Activated gamma-delta T cell treated with anti-CD3 and anti-CD28 coated beads, Interleukin-2, amount 50 U/mL, for 16 hours (primary cell): ENCODE measurements around the gene CD74.
A peak's percentile ranks its signal among the peaks of the same experiment; 100 is the strongest.
"Not testable (repeated sequence)": the region's sequence is repeated elsewhere in the genome, so short reads cannot be mapped to it uniquely, and the experiment has no call there.

Experiments
- DNase-seq: peaks from one replicate; pipeline ENCODE4 v3.0.0-alpha.2; 2020; ENCODE audit warnings: low read depth

CD74 gene

DNA sequence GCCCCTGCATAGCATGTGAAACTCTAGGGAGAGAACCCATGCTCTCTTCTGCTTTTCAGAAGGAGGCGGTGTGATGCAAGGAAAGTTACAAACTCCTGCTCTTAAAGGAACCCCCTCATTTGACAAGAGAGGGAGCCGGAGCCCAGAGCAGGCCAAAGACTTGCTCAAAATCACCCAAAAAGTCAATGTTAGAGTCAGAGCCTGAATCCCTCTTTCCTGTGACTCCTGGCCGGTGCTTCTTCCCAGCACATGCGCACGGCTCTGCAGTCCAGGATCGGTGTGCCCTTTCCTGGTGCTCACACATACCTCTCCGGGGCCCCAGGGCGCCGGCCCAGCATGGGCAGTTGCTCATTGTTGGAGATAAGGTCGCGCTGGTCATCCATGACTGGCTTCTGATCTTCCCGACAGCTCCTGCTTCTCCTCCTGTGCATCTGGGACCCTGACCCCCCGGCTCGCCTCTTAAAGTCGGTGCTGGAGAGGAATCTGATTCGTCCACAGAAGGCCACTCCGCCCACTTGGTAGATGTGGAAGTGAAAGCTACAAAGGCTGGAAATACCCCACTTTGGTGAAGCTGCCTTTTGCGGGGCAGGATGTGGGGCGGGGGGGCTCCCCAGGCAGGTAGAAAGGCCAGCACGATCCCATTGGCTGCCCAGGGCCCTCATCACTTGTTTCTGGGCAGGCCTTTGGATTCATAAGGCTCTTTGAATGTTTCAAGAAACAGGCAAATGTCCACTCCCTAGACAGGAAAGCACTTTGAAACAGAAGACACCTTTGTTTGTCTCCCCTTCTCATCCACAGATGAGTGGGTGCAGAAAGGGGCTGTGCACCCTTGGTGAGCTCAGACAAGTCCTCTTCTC lies at the start of gene CD74:
Gene CD74, minus strand, starts transcription at position 592 of the 857 bp plus-strand sequence. Its CDS starts 161 bp downstream, at position 431.
- peak; percentile 91 for DNase-seq

DNA sequence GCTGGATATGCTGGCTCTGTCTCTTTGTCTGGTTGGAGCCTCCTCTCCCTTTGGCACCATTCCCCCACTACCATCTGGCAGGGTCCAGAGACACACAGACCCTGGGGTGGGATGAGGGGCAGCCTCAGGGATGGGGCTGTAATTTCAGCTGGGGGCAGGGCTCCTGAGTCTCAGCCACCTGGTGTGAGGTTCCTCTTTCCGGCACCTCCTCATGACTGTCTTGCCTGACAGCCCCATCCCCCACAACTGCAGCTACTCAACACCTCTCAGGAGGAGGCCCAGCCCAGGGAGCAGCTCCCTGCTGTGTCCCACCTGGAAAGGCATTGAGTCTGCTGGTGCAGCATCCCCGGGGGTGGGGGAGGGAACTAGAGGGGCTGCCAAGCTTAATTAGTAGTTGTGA lies 48.5 kb upstream of the CD74 start:
- no peak for DNase-seq

DNA sequence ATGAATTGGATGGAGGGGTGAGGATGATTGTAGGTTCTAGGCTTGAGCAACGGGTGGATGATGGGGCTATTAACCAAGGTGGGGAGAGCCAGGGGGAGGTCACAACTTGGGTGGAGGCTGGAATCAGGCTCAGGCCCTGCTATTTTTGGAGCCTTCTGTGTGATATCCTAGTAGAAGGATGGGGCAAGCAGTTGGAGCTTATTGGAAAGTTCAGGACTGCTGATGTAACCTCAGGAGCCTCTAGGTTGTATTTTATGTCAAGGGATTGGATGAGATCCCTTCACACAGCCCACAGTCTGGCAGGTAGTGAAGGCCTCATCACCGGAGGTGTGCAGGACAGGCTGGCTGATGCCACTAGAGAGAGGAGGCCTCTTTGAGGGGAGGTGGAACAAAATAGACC lies 48.1 kb upstream of the CD74 start:
- no peak for DNase-seq

DNA sequence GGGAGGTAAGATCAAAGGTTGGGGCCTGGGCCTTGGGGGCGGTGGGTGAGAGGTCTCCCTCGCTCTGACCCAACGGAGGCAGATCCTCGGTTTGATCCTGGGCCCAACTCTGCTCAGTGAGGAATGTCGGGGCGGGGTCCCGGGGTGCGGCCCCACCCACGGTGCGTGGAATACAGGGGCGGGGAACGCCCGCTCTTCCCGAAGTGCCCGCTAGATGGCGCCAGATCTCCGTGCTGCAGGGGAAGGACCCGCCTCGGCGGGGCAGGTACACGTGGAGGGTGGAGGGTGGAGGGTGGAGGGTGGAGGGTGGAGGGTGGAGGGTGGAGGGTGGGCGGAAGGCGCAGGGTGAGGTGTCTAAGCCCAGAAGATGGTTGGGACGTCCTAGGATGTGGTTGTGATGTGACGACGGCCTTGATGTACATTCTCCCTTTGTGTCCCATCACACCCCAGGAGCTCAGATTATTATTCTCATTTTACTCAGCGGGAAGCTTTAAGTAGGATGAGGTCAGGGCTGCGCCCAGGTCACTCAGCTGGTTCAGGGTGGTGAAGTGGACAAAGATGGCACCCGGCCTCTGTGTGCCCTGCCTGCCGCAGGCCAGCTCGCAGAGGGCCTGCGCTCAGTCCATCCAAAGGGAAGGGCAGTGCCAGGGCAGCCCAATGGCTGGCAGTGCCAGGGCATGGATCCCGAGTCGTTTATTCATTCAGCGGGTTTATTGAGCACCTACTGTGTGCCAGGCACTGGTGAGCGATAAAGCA lies 46.3 kb upstream of the CD74 start:
- peak; percentile 83 for DNase-seq

DNA sequence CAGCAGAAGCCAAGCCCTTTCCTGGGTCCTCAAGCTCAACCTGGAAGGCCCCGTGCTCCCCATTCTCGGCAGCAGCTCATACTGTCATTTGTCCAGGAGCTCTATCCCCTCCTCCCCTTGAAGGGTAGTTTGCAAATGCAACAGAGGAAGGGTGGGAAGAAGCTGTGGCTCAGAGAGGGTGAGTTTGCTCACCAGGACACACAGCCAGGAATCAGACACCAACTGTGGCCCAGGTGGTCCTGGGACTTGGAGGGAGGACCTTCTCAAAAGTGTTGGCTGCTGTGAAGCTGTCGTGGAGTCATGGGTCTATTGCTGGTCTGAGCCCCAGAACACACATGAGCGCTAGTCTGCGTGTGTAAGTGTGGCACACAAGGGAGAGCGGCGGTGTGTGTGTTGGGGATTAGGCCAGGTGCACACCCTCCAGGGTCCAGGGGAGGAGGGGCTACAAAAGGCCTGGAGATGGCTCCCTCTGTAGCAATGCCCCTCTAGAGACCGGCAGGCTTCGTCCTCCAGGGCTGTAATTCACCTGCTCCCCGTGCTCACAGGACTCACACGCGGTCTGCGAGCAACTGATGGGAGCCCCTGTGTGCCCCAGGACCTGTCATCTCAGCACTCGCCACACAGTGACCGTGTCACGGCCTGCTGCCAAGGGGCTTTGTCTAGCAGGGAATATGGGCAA lies 45.0 kb upstream of the CD74 start:
- no peak for DNase-seq

DNA sequence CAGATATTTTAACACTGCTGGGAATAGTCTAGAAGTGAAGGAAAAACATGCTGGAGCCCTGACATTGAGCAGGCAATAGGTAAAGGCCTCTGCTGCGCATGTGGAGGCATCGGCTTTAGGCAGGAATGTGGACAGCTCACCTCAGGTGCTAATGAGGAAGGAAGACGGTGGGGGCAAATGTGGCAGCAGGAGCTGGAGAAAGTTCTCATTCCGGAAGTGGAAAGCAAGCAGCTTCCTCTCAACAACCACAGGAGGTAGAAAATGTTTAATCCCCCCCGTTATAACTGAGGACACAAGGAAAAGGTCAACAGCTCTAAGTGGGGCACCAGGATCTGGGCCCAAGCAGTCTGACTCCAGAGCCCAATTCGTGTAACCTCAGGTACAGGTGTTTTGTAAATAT lies 44.4 kb upstream of the CD74 start:
- no peak for DNase-seq

DNA sequence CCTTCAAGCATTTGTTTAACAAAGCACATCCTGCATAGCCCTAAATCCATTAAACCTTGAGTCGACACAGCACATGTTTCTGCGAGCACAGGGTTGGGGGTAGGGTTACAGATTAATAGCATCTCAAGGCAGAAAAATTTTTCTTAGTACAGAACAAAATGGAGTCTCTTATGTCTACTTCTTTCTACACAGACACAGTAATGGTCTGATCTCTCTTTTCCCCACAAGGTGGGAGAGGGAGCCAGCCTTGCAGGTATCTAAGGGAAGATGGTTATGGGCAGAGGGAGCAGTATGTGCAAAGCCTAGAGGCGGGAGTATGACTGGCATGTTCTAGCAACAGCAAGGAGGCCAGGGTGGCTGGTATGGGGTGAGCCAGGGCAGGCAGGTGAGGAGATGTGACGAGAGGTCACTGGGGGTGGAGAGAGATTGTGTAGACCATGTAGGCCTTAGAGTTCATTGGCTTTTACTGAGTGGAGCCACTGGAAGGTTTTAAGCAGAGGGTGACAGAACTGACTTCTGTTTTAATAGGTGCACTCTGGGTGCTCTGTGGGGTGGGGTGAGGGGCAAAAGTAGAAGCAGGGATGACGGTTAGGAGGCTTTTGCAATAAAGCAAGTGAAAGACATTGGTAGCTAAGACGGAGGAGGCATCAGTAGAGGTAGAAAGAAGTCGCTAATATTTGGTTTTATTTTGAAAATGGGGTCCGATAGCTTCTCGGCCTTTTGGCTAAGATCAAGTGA lies 42.0 kb upstream of the CD74 start:
- DNase-seq, result no peak

DNA sequence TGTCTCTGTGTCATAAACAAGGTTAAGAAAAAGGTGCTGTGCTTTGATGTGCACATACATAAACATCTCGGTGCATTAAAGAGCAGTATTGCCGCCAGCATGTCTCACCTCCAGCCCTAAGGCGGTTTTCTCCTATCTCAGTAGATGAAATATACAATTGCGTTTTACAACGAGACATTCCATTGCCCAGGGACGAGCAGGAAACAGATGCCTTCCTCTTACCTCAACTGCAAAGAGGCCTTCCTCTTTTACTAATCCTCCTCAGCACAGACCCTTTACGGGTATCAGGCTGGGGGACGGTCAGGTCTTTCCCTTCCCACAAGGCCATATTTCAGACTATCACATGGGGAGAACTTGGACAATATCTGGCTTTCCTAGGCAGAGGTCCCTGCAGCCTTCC lies 41.3 kb upstream of the CD74 start:
- DNase-seq, result not testable (repeated sequence)

DNA sequence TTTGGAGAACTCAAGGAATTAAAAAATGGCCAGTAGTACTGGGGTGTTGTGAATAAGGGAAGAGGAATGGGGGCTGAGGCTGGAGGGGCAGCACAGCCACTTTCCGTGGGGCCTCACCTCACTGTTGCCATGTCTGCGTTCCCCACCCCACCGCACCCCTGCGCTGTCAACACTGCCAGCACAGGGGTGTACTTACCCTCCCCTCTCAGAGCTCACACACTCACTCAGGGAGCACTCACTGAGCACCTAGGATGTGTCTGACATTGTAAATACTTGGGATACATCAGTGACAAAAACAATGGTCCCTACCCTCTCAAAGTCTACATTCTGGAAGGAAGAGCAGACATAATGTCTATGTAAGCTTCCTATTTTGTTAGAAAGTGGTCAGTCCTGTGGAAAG lies 40.2 kb upstream of the CD74 start:
- no peak for DNase-seq

DNA sequence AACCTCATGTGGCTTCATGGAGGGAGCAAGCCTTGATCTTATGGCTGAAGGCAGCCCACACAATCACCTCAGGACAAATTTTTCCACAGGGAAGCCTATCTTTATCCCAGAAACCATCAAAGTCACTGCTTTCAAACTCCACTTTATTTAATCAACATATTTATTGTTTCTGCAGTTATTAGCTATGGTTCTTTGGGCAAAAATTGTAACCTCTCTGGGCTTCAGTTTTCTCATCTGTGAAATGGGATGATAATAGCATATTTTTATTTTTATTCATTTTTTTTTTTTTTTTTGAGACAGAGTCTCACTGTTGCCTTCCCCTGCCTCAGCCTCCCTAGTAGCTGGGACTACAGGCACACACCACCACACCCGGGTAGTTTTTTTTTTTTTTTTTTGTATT lies 38.9 kb upstream of the CD74 start:
- DNase-seq, result no peak

DNA sequence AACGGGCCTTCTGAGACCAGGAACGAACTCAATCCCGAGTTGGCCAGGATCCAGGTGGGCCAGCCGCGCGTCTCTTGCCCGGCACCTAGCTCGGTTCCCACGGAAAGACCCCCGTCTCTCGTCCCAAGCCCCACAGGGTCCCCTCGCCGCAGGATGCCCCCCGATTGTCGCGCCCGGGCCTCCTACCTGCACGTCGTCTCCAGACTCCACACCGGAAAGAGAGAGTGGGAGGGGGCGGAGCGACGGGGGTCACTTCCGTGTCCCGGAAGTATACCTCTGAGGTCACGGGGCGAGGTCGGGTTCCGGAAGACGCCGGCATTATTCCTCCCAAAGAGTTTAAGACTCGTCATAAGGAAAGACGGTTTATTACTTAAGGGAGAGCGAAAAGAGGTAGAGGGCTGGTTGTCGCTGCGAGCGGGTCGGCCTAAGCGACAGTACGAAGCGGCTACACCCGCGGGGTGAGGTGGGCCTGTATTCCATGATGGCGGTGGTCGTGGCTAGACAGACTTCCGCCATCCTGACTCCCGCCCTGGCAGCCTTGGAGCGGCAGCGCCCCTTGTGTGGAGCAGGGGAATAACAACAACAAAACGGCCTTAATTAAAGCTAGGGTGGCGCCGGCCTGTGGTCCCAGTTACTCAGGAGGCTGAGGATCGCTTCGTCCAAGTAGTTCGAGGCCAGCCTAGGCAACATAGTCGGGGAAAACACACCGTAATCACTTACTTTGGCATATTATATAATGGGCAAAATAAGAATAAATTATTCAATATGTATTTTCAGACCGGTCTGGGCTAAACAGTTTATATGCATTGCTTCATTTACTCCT lies 37.0 kb upstream of the CD74 start, which contains the start of gene RPS14:
Gene RPS14, minus strand, starts transcription at position 223 of the 823 bp plus-strand sequence. CDS start 2,006 bp downstream, outside the sequence.
- peak; percentile 94 for DNase-seq

DNA sequence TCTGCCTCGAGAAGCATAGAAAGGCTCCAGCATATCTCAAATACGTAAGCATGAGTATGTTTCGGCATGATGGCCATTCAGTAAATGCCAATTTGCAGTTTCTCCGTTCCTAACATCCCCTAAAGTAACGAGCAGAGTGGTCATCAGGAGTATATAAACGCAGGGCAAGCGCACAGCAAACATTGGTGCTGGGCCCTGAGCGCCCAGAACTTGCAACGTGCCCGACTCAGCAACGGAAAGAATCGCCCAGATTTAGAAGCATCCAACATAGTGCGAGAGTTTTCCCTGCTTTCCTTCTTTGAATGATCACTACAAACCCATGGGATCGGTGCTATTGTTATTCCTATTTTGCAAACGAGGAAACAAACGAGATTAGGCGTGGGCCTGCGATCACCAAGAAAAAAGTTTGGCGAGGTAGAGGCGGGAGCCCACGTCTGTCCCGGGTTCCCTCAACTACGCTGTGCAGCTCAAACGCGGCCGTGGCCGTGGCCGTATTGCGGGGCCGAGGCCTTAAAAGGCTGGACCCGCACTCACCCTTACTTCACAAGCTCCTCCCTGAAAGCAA lies 36.3 kb upstream of the CD74 start:
- DNase-seq, result no peak

DNA sequence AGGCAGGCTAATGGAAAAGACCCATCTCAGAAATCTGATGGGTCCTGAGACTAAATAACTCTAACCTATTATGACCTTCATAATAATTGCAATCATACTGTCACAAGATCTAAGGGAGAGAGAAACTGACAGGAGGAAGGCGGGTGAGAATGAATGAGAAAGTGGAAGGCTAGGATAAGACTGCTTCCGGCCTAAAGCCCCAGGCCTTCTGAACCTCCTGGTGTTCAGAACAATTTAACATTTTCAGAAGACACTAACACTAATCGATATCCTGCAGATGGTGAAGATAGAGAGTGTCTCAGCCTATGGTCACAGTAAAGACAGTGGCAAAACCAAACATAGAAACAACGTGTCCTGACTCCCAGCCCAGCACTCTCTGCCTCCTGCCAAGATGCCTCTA lies 35.6 kb upstream of the CD74 start:
- no peak for DNase-seq

DNA sequence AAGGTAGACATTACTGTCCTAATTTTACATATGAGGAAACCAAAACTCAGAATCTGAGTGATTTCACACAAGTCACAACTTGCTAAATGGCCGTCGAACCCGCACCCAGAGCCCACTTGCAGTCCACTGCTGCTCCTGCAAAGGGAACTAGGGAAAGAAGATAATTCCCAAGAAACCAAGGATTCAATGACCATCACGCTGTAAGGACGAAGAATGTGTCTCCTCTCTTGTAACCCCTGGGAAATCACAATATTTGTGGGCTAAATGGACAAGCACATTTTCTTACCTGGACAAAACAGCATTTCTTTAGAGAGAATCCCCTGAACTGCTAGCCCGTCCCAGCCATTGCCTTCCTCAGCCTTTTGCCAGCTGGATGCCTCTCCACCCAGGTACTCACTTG lies 34.5 kb upstream of the CD74 start:
- no peak for DNase-seq

DNA sequence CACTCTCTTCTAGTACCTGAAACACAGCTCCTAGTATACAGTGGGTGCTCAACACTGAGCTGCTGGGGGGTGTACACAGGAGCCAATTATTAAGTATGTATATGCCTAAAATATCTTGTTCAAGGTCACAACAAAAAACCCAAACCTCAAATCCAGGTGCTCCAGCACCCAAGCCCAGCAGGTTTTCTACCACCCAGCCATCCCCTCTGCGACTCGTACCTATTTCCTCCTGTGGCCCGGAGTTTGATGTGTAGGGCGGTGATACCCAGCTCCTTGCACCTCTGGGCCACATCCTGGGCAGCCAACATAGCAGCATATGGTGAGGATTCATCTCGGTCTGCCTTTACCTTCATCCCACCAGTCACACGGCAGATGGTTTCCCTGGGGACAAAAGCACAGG lies 33.9 kb upstream of the CD74 start:
- no peak for DNase-seq

DNA sequence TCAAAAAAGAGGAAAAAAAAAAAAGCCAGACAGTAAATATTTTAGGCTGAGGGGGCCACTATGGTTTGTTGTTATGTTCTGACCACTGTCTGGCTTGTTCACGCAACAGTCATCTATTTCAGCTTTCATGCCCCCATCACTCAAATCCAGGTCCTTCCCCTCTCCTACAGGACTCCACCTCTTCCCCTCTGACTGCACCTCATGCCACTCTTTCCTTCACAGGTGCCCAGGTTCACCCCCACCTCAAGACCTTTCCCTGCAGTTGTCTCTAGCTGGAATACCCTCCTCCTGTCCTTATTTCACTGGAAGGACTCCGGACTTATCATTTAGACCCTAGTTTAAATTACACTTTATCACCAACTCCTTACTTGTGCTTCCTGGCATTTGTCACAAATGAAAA lies 33.4 kb upstream of the CD74 start:
- no peak for DNase-seq

DNA sequence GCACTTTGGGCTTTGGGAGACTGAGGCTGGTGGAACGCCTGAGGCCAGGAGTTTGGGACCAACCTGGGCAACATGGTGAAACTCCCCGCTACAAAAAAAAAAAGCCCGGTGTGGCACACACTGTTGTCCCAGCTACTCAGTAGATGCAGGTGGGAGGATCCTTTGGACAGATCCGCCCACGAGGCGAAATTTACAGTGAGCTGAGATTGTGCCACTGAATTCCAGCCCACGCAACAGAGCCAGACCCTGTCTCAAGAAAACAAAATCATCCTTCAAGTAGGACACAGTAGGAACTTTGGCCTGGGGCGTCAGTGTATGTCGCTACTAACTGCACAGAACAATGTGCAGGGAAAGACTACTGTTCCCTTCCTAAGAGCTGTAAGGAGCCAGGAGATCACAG lies 32.1 kb upstream of the CD74 start:
- no peak for DNase-seq

DNA sequence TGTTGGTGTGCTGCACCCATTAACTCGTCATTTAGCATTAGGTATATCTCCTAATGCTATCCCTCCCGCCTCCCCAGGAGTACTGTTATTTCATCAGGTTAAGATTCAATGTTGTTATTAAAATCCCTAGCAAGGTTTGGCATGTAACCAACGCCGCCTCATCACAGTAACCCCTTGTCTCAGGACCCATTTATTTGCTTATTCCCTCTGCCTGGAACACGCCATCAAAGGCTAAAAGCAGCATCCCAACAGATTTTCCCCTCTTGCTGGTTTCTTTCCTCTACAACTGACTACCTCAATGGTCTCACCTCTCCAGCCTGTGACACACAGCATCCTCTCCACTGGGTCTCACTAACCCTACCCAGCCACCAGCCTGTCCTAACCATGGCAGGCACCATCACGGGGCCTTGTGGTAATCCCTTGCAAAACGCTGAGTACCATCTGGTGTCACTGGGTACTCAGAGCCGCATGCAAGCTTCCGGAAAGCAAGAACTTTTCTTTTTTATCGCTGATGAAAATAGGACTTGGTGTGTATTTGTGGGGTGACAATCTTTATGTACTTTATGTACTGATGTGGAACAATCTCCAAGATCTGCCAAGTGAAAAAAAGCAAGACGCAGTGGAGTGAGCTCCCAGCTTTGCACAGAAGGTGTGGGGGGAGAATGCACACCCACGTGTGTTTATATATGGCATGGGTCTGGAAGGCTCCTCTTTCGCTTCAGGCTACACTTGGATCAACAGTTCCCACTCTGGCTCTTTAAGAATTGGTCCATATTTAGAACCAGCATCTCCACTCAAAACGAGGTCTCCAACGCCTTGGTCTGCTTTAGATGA lies 30.7 kb upstream of the CD74 start:
- no peak for DNase-seq

DNA sequence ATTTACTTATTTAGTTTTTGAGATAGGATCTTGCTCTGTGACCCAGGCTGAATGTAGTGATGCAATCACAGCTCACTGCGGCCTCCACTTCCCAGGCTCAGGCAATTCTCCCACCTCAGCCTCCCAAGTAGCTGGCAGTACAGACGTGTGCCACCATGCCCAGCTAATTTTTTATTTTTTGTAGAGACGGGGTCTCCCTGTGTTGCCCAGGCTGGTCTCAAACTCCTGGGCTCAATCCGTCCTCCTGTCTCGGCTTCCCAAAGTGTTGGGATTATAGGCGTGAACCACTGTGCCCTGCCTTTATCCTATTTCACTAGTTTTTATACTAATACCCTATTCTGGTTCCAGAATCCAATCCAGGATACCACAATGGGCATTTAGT lies 30.0 kb upstream of the CD74 start:
- no peak for DNase-seq
